GM12864 (cell line): ENCODE results near the gene CDH13.

ENCODE experiments used
- DNase-seq: peaks from one replicate; pipeline ENCODE4 v3.0.0-alpha.2; 2011; ENCODE audit warnings: low read depth
- H3K4me3 ChIP-seq: 2 replicates; pipeline ENCODE4 v1.5.1; 2011; ENCODE audit warnings: mild to moderate bottlenecking, low read depth, low read length, control low read depth
- CTCF ChIP-seq: IDR thresholded peaks from 2 replicates; pipeline ENCODE4 v1.5.1; 2011; ENCODE audit warnings: low read depth, mild to moderate bottlenecking, moderate library complexity, low read length, control low read depth, inconsistent platforms; ENCODE audit errors: missing control alignments

The CDH13 gene

GRCh38 chr16:83552930-83553329 is 926.2 kb downstream of the CDH13 start:
- no peak overlapping the region for H3K4me3 ChIP-seq
- no peak for DNase-seq
- TF ChIP-seq CTCF, result no peak

- no peak for DNase-seq
- TF ChIP-seq CTCF, result no peak
- H3K4me3 ChIP-seq, result no peak overlapping the region
These were observed 927.3 kb downstream of the CDH13 start for GRCh38 chr16:83554096-83554495.

GRCh38 chr16:83554540-83554939 is 927.8 kb downstream of the CDH13 start:
- no peak overlapping the region for H3K4me3 ChIP-seq
- DNase-seq, result no peak
- TF ChIP-seq CTCF, result no peak

- no peak for TF ChIP-seq CTCF
- no peak overlapping the region for H3K4me3 ChIP-seq
- no peak for DNase-seq
These were observed 935.1 kb downstream of the CDH13 start for GRCh38 chr16:83561876-83562275.

GRCh38 chr16:83568345-83568744 is 941.6 kb downstream of the CDH13 start:
- TF ChIP-seq CTCF, result no peak
- DNase-seq, result no peak
- H3K4me3 ChIP-seq, result no peak overlapping the region

- DNase-seq, result no peak
- no peak for TF ChIP-seq CTCF
- no peak overlapping the region for H3K4me3 ChIP-seq
These were observed 947.6 kb downstream of the CDH13 start for GRCh38 chr16:83574388-83574787.

GRCh38 chr16:83577078-83577745 is 950.4 kb downstream of the CDH13 start:
- no peak for TF ChIP-seq CTCF
- no peak overlapping the region for H3K4me3 ChIP-seq
- DNase-seq, result no peak
